ENCODE measurements around the gene ENKD1. TPM values are rescaled to one million over a fixed set of nuclear protein-coding genes. Genes with fewer than 3 reads are reported as not detected.

ENKD1 gene
- total RNA-seq, 1 experiment from 2014 or later: 22.6 TPM

GRCh38 chr16:67658849-67659674 is 7.5 kb downstream of the ENKD1 start:
- H3K27ac Mint-ChIP-seq (ENCODE audit: unreplicated experiment): peak overlapping the region; percentile 64
- no TSS peak for BruUV-seq (replicated peaks)

DNA sequence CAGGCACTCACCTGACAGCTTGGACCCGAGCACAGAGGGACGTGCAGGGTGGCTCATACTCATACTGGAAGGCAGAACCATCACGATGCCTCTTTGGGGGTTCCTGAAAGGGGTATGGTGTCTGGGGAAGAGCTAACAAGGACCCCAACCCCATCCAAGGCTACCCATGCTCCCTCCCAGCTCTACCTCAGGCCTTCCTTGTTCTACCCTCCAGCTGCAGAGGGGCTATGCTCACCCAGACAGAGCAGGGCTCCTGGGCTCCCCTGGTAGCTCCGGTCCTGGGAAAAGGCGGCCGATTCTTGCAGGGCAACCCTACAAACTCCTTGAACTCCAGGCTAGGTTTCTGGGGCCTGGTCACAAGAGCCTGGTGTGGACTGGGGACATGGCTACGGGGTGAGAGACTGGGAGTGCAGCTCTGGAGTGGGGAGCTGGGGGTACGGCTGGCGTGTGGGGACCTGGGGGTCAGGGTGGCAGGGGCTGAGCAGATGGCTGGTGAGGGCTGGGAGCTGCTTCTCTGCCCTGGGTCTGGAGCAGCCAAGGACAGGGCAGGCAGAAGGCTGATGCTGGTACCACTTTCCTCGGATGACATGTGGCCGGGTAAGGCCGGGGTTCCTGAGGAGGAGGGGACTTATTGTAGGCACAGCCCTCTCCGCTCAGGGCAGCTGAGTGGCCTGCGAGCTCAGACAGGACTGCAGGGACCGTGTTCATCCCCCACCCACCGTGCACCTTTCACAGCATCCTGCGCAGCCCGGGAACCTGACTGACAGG is 8.6 kb downstream of the ENKD1 start:
- Mint-ChIP-seq H3K4me3 (ENCODE audit: low read depth, unreplicated experiment) (no peak overlapping the region), H3K4me1 (ENCODE audit: low read depth, unreplicated experiment) (no peaks in the 10 kb centered on the region), H3K27me3 (ENCODE audit: unreplicated experiment) (peaks cover 31% of the 10 kb centered on the region), H3K9me3 (ENCODE audit: low read depth, unreplicated experiment) (no peaks in the 10 kb centered on the region), H3K36me3 (ENCODE audit: insufficient read depth, unreplicated experiment) (peaks cover 53% of the 10 kb centered on the region), H3K27ac (ENCODE audit: unreplicated experiment) (no peak overlapping the region)
- CTCF ChIA-PET: interaction anchor here (0.6 kb wide), 1 partner anchor 53 kb away, joined by 5 read pairs; no protein-coding TSS in a partner anchor
- TF ChIP-seq, protein P1, sequence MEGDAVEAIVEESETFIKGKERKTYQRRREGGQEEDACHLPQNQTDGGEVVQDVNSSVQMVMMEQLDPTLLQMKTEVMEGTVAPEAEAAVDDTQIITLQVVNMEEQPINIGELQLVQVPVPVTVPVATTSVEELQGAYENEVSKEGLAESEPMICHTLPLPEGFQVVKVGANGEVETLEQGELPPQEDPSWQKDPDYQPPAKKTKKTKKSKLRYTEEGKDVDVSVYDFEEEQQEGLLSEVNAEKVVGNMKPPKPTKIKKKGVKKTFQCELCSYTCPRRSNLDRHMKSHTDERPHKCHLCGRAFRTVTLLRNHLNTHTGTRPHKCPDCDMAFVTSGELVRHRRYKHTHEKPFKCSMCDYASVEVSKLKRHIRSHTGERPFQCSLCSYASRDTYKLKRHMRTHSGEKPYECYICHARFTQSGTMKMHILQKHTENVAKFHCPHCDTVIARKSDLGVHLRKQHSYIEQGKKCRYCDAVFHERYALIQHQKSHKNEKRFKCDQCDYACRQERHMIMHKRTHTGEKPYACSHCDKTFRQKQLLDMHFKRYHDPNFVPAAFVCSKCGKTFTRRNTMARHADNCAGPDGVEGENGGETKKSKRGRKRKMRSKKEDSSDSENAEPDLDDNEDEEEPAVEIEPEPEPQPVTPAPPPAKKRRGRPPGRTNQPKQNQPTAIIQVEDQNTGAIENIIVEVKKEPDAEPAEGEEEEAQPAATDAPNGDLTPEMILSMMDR (IDR thresholded peaks at IDR 0.05; ENCODE audit: unreplicated experiment): no peak
- no peak for DNase-seq
- intact Hi-C loops (cut with micrococcal nuclease; ENCODE audit: unreplicated experiment): no loop called here
- no TSS peak for BruUV-seq (replicated peaks)

More at GRCh38 chr16:67658849-67659674, 7.5 kb downstream of the ENKD1 start:
- peaks cover 50% of the 10 kb centered on the region for H3K36me3 Mint-ChIP-seq (ENCODE audit: insufficient read depth, unreplicated experiment)
- DNase-seq: no peak
- H3K27me3 Mint-ChIP-seq (ENCODE audit: unreplicated experiment): peaks cover 22% of the 10 kb centered on the region
- TF ChIP-seq, protein P1 (IDR thresholded peaks at IDR 0.05; ENCODE audit: unreplicated experiment): no peak
- CTCF ChIA-PET: interaction anchor here (0.5 to 2.1 kb wide), 4 partner anchors 8 to 620 kb away, joined by 4 to 15 read pairs (median 4); no protein-coding TSS in a partner anchor
- no peaks in the 10 kb centered on the region for H3K9me3 Mint-ChIP-seq (ENCODE audit: low read depth, unreplicated experiment)
- intact Hi-C loops (cut with micrococcal nuclease; ENCODE audit: unreplicated experiment): no loop called here
- peak overlapping the region; percentile 99 for H3K4me3 Mint-ChIP-seq (ENCODE audit: low read depth, unreplicated experiment)
- H3K4me1 Mint-ChIP-seq (ENCODE audit: low read depth, unreplicated experiment): no peaks in the 10 kb centered on the region

- intact Hi-C loops (cut with micrococcal nuclease; ENCODE audit: unreplicated experiment): no loop called here
- H3K27ac Mint-ChIP-seq (ENCODE audit: unreplicated experiment): no peak overlapping the region
- H3K4me1 Mint-ChIP-seq (ENCODE audit: low read depth, unreplicated experiment): no peaks in the 10 kb centered on the region
- H3K9me3 Mint-ChIP-seq (ENCODE audit: low read depth, unreplicated experiment): no peaks in the 10 kb centered on the region
- H3K27me3 Mint-ChIP-seq (ENCODE audit: unreplicated experiment): peaks cover 37% of the 10 kb centered on the region
- H3K4me3 Mint-ChIP-seq (ENCODE audit: low read depth, unreplicated experiment): no peak overlapping the region
- BruUV-seq (replicated peaks): no TSS peak
- no peak for DNase-seq
- TF ChIP-seq, protein P1 (IDR thresholded peaks at IDR 0.05; ENCODE audit: unreplicated experiment): no peak
- CTCF ChIA-PET: no interaction called here
- peaks cover 51% of the 10 kb centered on the region for H3K36me3 Mint-ChIP-seq (ENCODE audit: insufficient read depth, unreplicated experiment)
Observed at GRCh38 chr16:67657017-67657608, 9.4 kb downstream of the ENKD1 start.

- peaks cover 43% of the 10 kb centered on the region for H3K27me3 Mint-ChIP-seq (ENCODE audit: unreplicated experiment)
- intact Hi-C loops (cut with micrococcal nuclease; ENCODE audit: unreplicated experiment): no loop called here
- H3K4me3 Mint-ChIP-seq (ENCODE audit: low read depth, unreplicated experiment): no peak overlapping the region
- DNase-seq: no peak
- BruUV-seq (replicated peaks): no TSS peak
- H3K4me1 Mint-ChIP-seq (ENCODE audit: low read depth, unreplicated experiment): no peaks in the 10 kb centered on the region
- H3K27ac Mint-ChIP-seq (ENCODE audit: unreplicated experiment): no peak overlapping the region
- TF ChIP-seq, protein P1 (IDR thresholded peaks at IDR 0.05; ENCODE audit: unreplicated experiment): no peak
- CTCF ChIA-PET: no interaction called here
- no peaks in the 10 kb centered on the region for H3K9me3 Mint-ChIP-seq (ENCODE audit: low read depth, unreplicated experiment)
- peaks cover 45% of the 10 kb centered on the region for H3K36me3 Mint-ChIP-seq (ENCODE audit: insufficient read depth, unreplicated experiment)
Observed at GRCh38 chr16:67656344-67657016, 10.1 kb downstream of the ENKD1 start.
